K562 (cell line): ENCODE data around the gene CEMIP. TPM values are rescaled to one million over a fixed set of nuclear protein-coding genes. Genes with fewer than 3 reads are reported as not detected.

Experiments
- ATAC-seq: fragments of 200-7000 bp; cut with Tn5 transposase; 3 replicates; pipeline ENCODE4 v1.9.1; 2020; ENCODE audit warnings: moderate library complexity
- BruUV-seq: library from RNA; stranded (reverse); fragments of 400-500 nt; replicated peaks from 2 replicates; lab custom pipeline; 2021; lab: Mats Ljungman, UMichigan
- CTCF ChIA-PET: fragments of 300-600 bp; formaldehyde crosslinking; extraction: SDS; loops from one replicate; lab custom pipeline; 2021; ENCODE audit warnings: low intra/inter-chr PET ratio; lab: Yijun Ruan, JAX
- POLR2A ChIA-PET: fragments of 300-600, 350-650 bp; sonication (Branson Sonifier 250); formaldehyde crosslinking; extraction: SDS; loops from one replicate; lab custom pipeline; 2021; ENCODE audit warnings: antibody characterized with exemption, inconsistent platforms; lab: Yijun Ruan, JAX
- DNase-seq, 4 experiments: peaks; one replicate each; pipeline versions ENCODE4 v3.0.0 to v3.0.0-alpha.2; 2011 to 2018; ENCODE audit warnings: low spot score in 3 of 4, mixed read lengths in 3 of 4; ENCODE audit errors: extremely low read depth in 1 of 4
- FAIRE-seq: peaks from 2 replicates; lab custom pipeline; 2011; peaks lifted over from hg19 to GRCh38; lab: Jason Lieb, UNC
- H2AFZ ChIP-seq: 2 replicates; pipeline ENCODE4 v1.6.0; 2011; ENCODE audit warnings: low read depth, low read length, control low read depth, inconsistent platforms
- H3K27ac ChIP-seq: fragments of 200-600 bp; 3 replicates; pipeline ENCODE4 v1.8.0; 2011; ENCODE audit warnings: low read depth, mild to moderate bottlenecking, control low read depth, inconsistent platforms, low read length, moderate library complexity, mixed read lengths; ENCODE audit errors: extremely low read depth
- H3K27me3 ChIP-seq, 2 experiments: fragments of 300-600 bp in 1 of 2; 2 replicates in 1 of 2; 3 replicates in 1 of 2; pipeline versions ENCODE4 v1.6.0 to v1.8.0; 2011; ENCODE audit warnings: inconsistent platforms in 2 of 2, low read length in 2 of 2, mild to moderate bottlenecking in 1 of 2, mixed read lengths in 1 of 2, moderate library complexity in 1 of 2; ENCODE audit not compliant: control insufficient read depth in 2 of 2, insufficient read depth in 2 of 2
- H3K36me3 ChIP-seq: fragments of 300-600 bp; 3 replicates; pipeline ENCODE4 v1.8.0; 2011; ENCODE audit warnings: mild to moderate bottlenecking, low read length, inconsistent platforms; ENCODE audit not compliant: control insufficient read depth, insufficient read depth
- H3K4me1 ChIP-seq, 2 experiments: fragments of 200-600 bp in 1 of 2; replicated peaks in 1 of 2; 2 replicates in 1 of 2; 3 replicates in 1 of 2; pipeline versions ENCODE4 v1.5.1 to v1.8.0; 2011; ENCODE audit warnings: inconsistent platforms in 2 of 2, low read length in 2 of 2, mild to moderate bottlenecking in 1 of 2, mixed read lengths in 1 of 2, moderate library complexity in 1 of 2; ENCODE audit not compliant: control insufficient read depth in 2 of 2, insufficient read depth in 2 of 2
- H3K4me2 ChIP-seq: 2 replicates; pipeline ENCODE4 v1.6.1; 2011; ENCODE audit warnings: low read length, control low read depth, inconsistent platforms, mixed read lengths; ENCODE audit not compliant: insufficient read depth
- H3K4me3 ChIP-seq: fragments of 200-600 bp; sonication (generic), shearing (Covaris generic); 2 replicates; pipeline ENCODE4 v1.5.1; 2016; ENCODE audit warnings: control low read depth, inconsistent platforms
- H3K79me2 ChIP-seq: fragments of 200-600 bp; 3 replicates; pipeline ENCODE4 v1.8.0; 2011; ENCODE audit warnings: low read length, inconsistent platforms; ENCODE audit not compliant: control insufficient read depth, insufficient read depth
- H3K9ac ChIP-seq, 2 experiments: 2 replicates each; pipeline versions ENCODE4 v1.6.0 to v1.6.1; 2011; ENCODE audit warnings: low read depth in 2 of 2, low read length in 2 of 2, control low read depth in 1 of 2, inconsistent platforms in 1 of 2, mild to moderate bottlenecking in 1 of 2, mixed read lengths in 1 of 2; ENCODE audit not compliant: insufficient read depth in 1 of 2
- H3K9me1 ChIP-seq: one replicate; pipeline ENCODE4 v1.6.0; 2011; ENCODE audit warnings: inconsistent platforms, mild to moderate bottlenecking, low read length, moderate library complexity; ENCODE audit not compliant: control insufficient read depth, insufficient read depth
- H3K9me3 ChIP-seq: replicated peaks from 2 replicates; pipeline ENCODE4 v1.5.1; 2011; ENCODE audit warnings: low read depth, low read length, inconsistent platforms; ENCODE audit not compliant: control insufficient read depth, insufficient read depth
- H4K20me1 ChIP-seq: replicated peaks from 2 replicates; pipeline ENCODE4 v1.6.1; 2011; ENCODE audit warnings: low read length, inconsistent platforms, mixed read lengths; ENCODE audit not compliant: control insufficient read depth, insufficient read depth
- CBX2 ChIP-seq: fragments of 200-600 bp; sonication (generic); IDR thresholded peaks from one replicate; pipeline ENCODE4 v1.6.1; 2012; ENCODE audit warnings: mild to moderate bottlenecking, low read length, inconsistent platforms; ENCODE audit not compliant: insufficient read depth, poor library complexity, severe bottlenecking
- CBX3 ChIP-seq, 2 experiments: IDR thresholded peaks; 1 replicate in 1 of 2; 2 replicates in 1 of 2; pipeline ENCODE4 v1.6.1; 2012; ENCODE audit warnings: inconsistent platforms in 2 of 2, low read length in 2 of 2, borderline replicate concordance in 1 of 2, control low read depth in 1 of 2
- ELF1 ChIP-seq: fragments of 200-800 bp; sonication (Bioruptor generic); IDR thresholded peaks from 2 replicates; pipeline ENCODE4 v1.6.1; 2016; ENCODE audit warnings: missing genetic modification characterization, missing compliant biosample characterization
- FOXO4 ChIP-seq: fragments of 450-650 bp; formaldehyde crosslinking; IDR thresholded peaks from 2 replicates; pipeline ENCODE4 v1.4.0; 2020; ENCODE audit warnings: mild to moderate bottlenecking, moderate library complexity
- HCFC1 ChIP-seq: IDR thresholded peaks from 2 replicates; pipeline ENCODE4 v1.6.1; 2012; ENCODE audit warnings: low read depth, low read length, improper control_type of control experiment
- MEIS2 ChIP-seq: fragments of 450-650 bp; IDR thresholded peaks from 2 replicates; pipeline ENCODE4 v1.6.1; 2014; ENCODE audit warnings: mild to moderate bottlenecking; ENCODE audit not compliant: partially characterized antibody
- MTA1 ChIP-seq: fragments of 450-650 bp; IDR thresholded peaks from 2 replicates; pipeline ENCODE4 v1.6.1; 2017; ENCODE audit warnings: borderline replicate concordance
- MXD1 ChIP-seq: fragments of 250-450 bp; sonication (Bioruptor Pico); IDR thresholded peaks from 2 replicates; pipeline ENCODE4 v1.8.0; 2021; ENCODE audit warnings: borderline replicate concordance, mild to moderate bottlenecking, moderate library complexity; ENCODE audit not compliant: poor library complexity, severe bottlenecking
- NFE2L1 ChIP-seq: fragments of 450-650 bp; IDR thresholded peaks from 2 replicates; pipeline ENCODE4 v1.6.1; 2016; ENCODE audit warnings: missing genetic modification characterization, low read depth, mild to moderate bottlenecking, missing compliant biosample characterization, moderate library complexity, borderline replicate concordance
- NFIC ChIP-seq: fragments of 450-650 bp; IDR thresholded peaks from 2 replicates; pipeline ENCODE4 v1.6.1; 2017; ENCODE audit warnings: mild to moderate bottlenecking, inconsistent platforms
- SNIP1 ChIP-seq: fragments of 450-650 bp; IDR thresholded peaks from 2 replicates; pipeline ENCODE4 v1.7.1; 2017; ENCODE audit warnings: low read depth, mild to moderate bottlenecking
- SREBF1 ChIP-seq: fragments of 150-350 bp; IDR thresholded peaks from 2 replicates; pipeline ENCODE4 v1.6.1; 2014; ENCODE audit warnings: antibody characterized with exemption, low read depth, low read length, borderline replicate concordance
- WHSC1 ChIP-seq: IDR thresholded peaks from one replicate; pipeline ENCODE4 v1.6.1; 2012; ENCODE audit warnings: low read length, control low read depth, inconsistent platforms
- ZFP1 ChIP-seq: fragments of 450-650 bp; formaldehyde crosslinking; IDR thresholded peaks from 2 replicates; pipeline ENCODE4 v1.4.0; 2020; ENCODE audit warnings: mild to moderate bottlenecking, mixed read lengths
- ZKSCAN8 ChIP-seq: fragments of 200-800 bp; sonication (Bioruptor generic); IDR thresholded peaks from 2 replicates; pipeline ENCODE4 v1.6.1; 2016; ENCODE audit warnings: missing genetic modification characterization, missing compliant biosample characterization
- ZNF696 ChIP-seq: fragments of 250-450 bp; sonication (Bioruptor Pico); conservative IDR thresholded peaks from 2 replicates; pipeline ENCODE4 v1.4.0; 2020; ENCODE audit warnings: mild to moderate bottlenecking, moderate library complexity
- WGBS: fragments of 100-300 bp; shearing (Covaris generic); methylation state at CpG from one replicate; pipeline ENCODE4 v1.1.6; 2016; ENCODE audit warnings: low coverage, mixed read lengths; ENCODE audit not compliant: insufficient coverage; ENCODE audit errors: missing lambda C conversion rate; 5-methylcytosine and 5-hydroxymethylcytosine counted together
- in situ Hi-C: fragments of 300-500 bp; cut with MboI; formaldehyde crosslinking; loops from 4 replicates; pipeline ENCODE4 v1.15.0; 2018; ENCODE audit warnings: inconsistent platforms, mixed read lengths
- intact Hi-C: fragments of 100-400 bp; cut with micrococcal nuclease; formaldehyde crosslinking; loops from 2 replicates; pipeline ENCODE4 v1.14.2; 2022
- polyA plus RNA-seq, 8 experiments: library from polyadenylated mRNA; depleted of rRNA in 4 of 8; stranded (reverse) in 5 of 8; unstranded in 3 of 8; fragments of >200 nt; fragmentation: Nextera tagmentation in 2 of 8; fragmentation: Illumina TruSeq in 1 of 8; extraction: Ambion mirVana in 2 of 8; extraction: Trizol in 1 of 8; gene quantifications; 2 replicates each; pipeline versions ENCODE4 v1.2.1 to v1.2.3, GENCODE V29; 2011 to 2014; ENCODE audit warnings: inconsistent platforms in 1 of 8, missing spikeins in 1 of 8
- total RNA-seq, 7 experiments: library from RNA; depleted of rRNA in 6 of 7; stranded (reverse); fragments of >200 nt in 6 of 7; fragmentation: Illumina TruSeq in 2 of 7; extraction: Trizol in 2 of 7; gene quantifications; 2 replicates each; pipeline versions ENCODE4 v1.2.1 to v1.2.3, GENCODE V29; 2011 to 2021; ENCODE audit warnings: low replicate concordance in 1 of 7
- TF ChIP-seq, protein P1 (sequence below): fragments of 250-450 bp; sonication (Bioruptor Pico); IDR thresholded peaks from 2 replicates; pipeline ENCODE4 v1.9.0; 2021; ENCODE audit warnings: mild to moderate bottlenecking
- TF ChIP-seq, protein P2 (sequence below): fragments of 250-450 bp; sonication (Bioruptor Pico); IDR thresholded peaks from 2 replicates; pipeline ENCODE4 v1.4.0; 2020; ENCODE audit warnings: mild to moderate bottlenecking, moderate library complexity, borderline replicate concordance

Gene CEMIP
- total and polyA plus RNA-seq, 9 of the 15 experiments (the other 6 are each of a cell fraction or from before 2014, with no cell fraction given): 0.33 TPM; not detected in 8

- no peak for TF ChIP-seq ZFP1 (CRISPR knock-in tag)
- no peak for TF ChIP-seq MEIS2
- TF ChIP-seq ZNF696 (CRISPR knock-in tag): no peak
- no peak for TF ChIP-seq CBX2
- TF ChIP-seq MXD1 (CRISPR knock-in tag): no peak
- TF ChIP-seq FOXO4 (CRISPR knock-in tag): no peak
- no peak for TF ChIP-seq MTA1
- TF ChIP-seq ZKSCAN8 (CRISPR knock-in tag): no peak
- no peak for TF ChIP-seq SNIP1
- TF ChIP-seq, all 486 proteins: peak for 0
These were observed 99.7 kb downstream of the CEMIP start (continued) for GRCh38 chr15:80878867-80879250.

- no TSS peak for BruUV-seq
- ATAC-seq: no peak
- in situ Hi-C loops (no loop called here), intact Hi-C loops (no loop called here)
- peaks cover 42 to 70% of the 10 kb centered on the region in 2 experiments for H3K27me3 ChIP-seq
- H3K9ac ChIP-seq: no peak overlapping the region
- no peaks in the 10 kb centered on the region for H3K9me1 ChIP-seq
- H3K9me3 ChIP-seq: no peaks in the 10 kb centered on the region
- no peak for FAIRE-seq
- H3K4me2 ChIP-seq: no peak overlapping the region
- POLR2A ChIA-PET: no interaction called here
- H3K4me3 ChIP-seq: no peak overlapping the region
- H3K4me1 ChIP-seq: no peaks in the 10 kb centered on the region
- no peak overlapping the region for H2AFZ ChIP-seq
- H3K27ac ChIP-seq: no peak overlapping the region
- WGBS: 0% methylated on average over 3 of the region's 3 CpGs
- no peak for DNase-seq
- no peaks in the 10 kb centered on the region; the same call in 1 of the 2 replicates for H4K20me1 ChIP-seq
- CTCF ChIA-PET: no interaction called here
- no peaks in the 10 kb centered on the region for H3K79me2 ChIP-seq
- H3K36me3 ChIP-seq: no peaks in the 10 kb centered on the region
- TF ChIP-seq NFIC (no peak), SREBF1 (no peak), NFE2L1 (tag) (no peak), HCFC1 (no peak), ELF1 (tag) (no peak), WHSC1 (no peak), CBX3 (IDR thresholded peaks at IDR 0.05; ENCODE audit: borderline replicate concordance in 1 of 2, low read length in 2 of 2) (no peak)
- TF ChIP-seq, protein P1, sequence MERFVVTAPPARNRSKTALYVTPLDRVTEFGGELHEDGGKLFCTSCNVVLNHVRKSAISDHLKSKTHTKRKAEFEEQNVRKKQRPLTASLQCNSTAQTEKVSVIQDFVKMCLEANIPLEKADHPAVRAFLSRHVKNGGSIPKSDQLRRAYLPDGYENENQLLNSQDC (CRISPR knock-in tag): no peak
- TF ChIP-seq, protein P2, sequence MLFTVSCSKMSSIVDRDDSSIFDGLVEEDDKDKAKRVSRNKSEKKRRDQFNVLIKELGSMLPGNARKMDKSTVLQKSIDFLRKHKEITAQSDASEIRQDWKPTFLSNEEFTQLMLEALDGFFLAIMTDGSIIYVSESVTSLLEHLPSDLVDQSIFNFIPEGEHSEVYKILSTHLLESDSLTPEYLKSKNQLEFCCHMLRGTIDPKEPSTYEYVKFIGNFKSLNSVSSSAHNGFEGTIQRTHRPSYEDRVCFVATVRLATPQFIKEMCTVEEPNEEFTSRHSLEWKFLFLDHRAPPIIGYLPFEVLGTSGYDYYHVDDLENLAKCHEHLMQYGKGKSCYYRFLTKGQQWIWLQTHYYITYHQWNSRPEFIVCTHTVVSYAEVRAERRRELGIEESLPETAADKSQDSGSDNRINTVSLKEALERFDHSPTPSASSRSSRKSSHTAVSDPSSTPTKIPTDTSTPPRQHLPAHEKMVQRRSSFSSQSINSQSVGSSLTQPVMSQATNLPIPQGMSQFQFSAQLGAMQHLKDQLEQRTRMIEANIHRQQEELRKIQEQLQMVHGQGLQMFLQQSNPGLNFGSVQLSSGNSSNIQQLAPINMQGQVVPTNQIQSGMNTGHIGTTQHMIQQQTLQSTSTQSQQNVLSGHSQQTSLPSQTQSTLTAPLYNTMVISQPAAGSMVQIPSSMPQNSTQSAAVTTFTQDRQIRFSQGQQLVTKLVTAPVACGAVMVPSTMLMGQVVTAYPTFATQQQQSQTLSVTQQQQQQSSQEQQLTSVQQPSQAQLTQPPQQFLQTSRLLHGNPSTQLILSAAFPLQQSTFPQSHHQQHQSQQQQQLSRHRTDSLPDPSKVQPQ (CRISPR knock-in tag): no peak
These were observed 100.9 kb downstream of the CEMIP start for GRCh38 chr15:80880086-80880485.
